Skeletal muscle satellite cell (primary cell): ENCODE results near the gene BIVM. TPM values are rescaled to one million over a fixed set of nuclear protein-coding genes. Genes with fewer than 3 reads are reported as not detected.
A peak's percentile ranks its signal among the peaks of the same experiment; 100 is the strongest.

Experiments used
- H3K27me3 ChIP-seq: 2 replicates; pipeline ENCODE4 v1.7.0; 2013; ENCODE audit warnings: low read length; ENCODE audit not compliant: control insufficient read depth, insufficient read depth
- H3K36me3 ChIP-seq: 2 replicates; pipeline ENCODE4 v1.7.0; 2013; ENCODE audit warnings: mild to moderate bottlenecking, control low read depth, low read length; ENCODE audit not compliant: insufficient read depth
- H3K4me1 ChIP-seq: 2 replicates; pipeline ENCODE4 v1.7.0; 2013; ENCODE audit warnings: low read length; ENCODE audit not compliant: control insufficient read depth, insufficient read depth
- H3K4me2 ChIP-seq: 2 replicates; pipeline ENCODE4 v1.7.0; 2013; ENCODE audit warnings: mild to moderate bottlenecking, low read length
- H3K4me3 ChIP-seq: 2 replicates; pipeline ENCODE4 v1.7.0; 2013; ENCODE audit warnings: low read length
- H3K9ac ChIP-seq: 2 replicates; pipeline ENCODE4 v1.7.0; 2013; ENCODE audit warnings: mild to moderate bottlenecking, low read depth, low read length, moderate library complexity
- H3K9me3 ChIP-seq: replicated peaks from 2 replicates; pipeline ENCODE4 v1.7.0; 2013; ENCODE audit warnings: mild to moderate bottlenecking, control low read depth, low read length
- total RNA-seq: library from RNA; depleted of rRNA; stranded (reverse); fragments of >200 nt; gene quantifications from 2 replicates; pipeline ENCODE4 v1.2.3, GENCODE V29; 2012; rRNA removed

The BIVM gene
- 25.8 and 27.4 TPM in 2 replicates for total RNA-seq

- Histone ChIP-seq H3K4me3 (peak within 1 kb of the TSS; percentile 98), H3K9ac (peak within 1 kb of the TSS; percentile 92)
These were observed at the start of gene BIVM, which contains the start of gene POGLUT2 for GRCh38 chr13:102798581-102799425. BIVM (plus strand) TSS chr13:102799119; CDS start chr13:102807268, 8,149 bp downstream. POGLUT2 (minus strand) TSS chr13:102798976; CDS start chr13:102798670, 306 bp downstream.

GRCh38 chr13:102751886-102752285 is 47.0 kb upstream of the BIVM start:
- H3K4me3 ChIP-seq = no peak overlapping the region
- no peak overlapping the region for H3K9ac ChIP-seq
- no peaks in the 10 kb centered on the region for H3K36me3 ChIP-seq
- H3K27me3 ChIP-seq = no peaks in the 10 kb centered on the region
- H3K4me2 ChIP-seq = no peak overlapping the region
- H3K4me1 ChIP-seq = no peaks in the 10 kb centered on the region
- H3K9me3 ChIP-seq = no peaks in the 10 kb centered on the region

More at GRCh38 chr13:102798581-102799425, at the start of gene BIVM, which contains the start of gene POGLUT2:
- Histone ChIP-seq H3K27me3 (no peaks in the 10 kb centered on the region), H3K4me1 (peaks cover 21% of the 10 kb centered on the region), H3K36me3 (no peaks in the 10 kb centered on the region), H3K9me3 (no peaks in the 10 kb centered on the region), H3K4me2 (peak within 1 kb of the TSS; percentile 96)

GRCh38 chr13:102757006-102757405 is 41.9 kb upstream of the BIVM start:
- Histone ChIP-seq H3K9ac (no peak overlapping the region), H3K4me3 (no peak overlapping the region), H3K27me3 (no peaks in the 10 kb centered on the region), H3K36me3 (no peaks in the 10 kb centered on the region), H3K9me3 (no peaks in the 10 kb centered on the region), H3K4me1 (no peaks in the 10 kb centered on the region), H3K4me2 (no peak overlapping the region)

GRCh38 chr13:102758842-102759241 is 40.1 kb upstream of the BIVM start:
- Histone ChIP-seq H3K4me2 (no peak overlapping the region), H3K9ac (no peak overlapping the region), H3K9me3 (no peaks in the 10 kb centered on the region), H3K36me3 (no peaks in the 10 kb centered on the region), H3K4me1 (no peaks in the 10 kb centered on the region), H3K4me3 (no peak overlapping the region), H3K27me3 (no peaks in the 10 kb centered on the region)

GRCh38 chr13:102761071-102761470 is 37.8 kb upstream of the BIVM start:
- Histone ChIP-seq H3K9me3 (no peaks in the 10 kb centered on the region), H3K9ac (no peak overlapping the region), H3K4me3 (no peak overlapping the region), H3K4me1 (no peaks in the 10 kb centered on the region), H3K36me3 (no peaks in the 10 kb centered on the region), H3K27me3 (no peaks in the 10 kb centered on the region), H3K4me2 (no peak overlapping the region)

GRCh38 chr13:102763741-102764140 is 35.2 kb upstream of the BIVM start:
- Histone ChIP-seq H3K9me3 (no peaks in the 10 kb centered on the region), H3K9ac (no peak overlapping the region), H3K4me3 (no peak overlapping the region)

GRCh38 chr13:102768909-102769308 is 30.0 kb upstream of the BIVM start:
- Histone ChIP-seq H3K36me3 (peaks cover 5% of the 10 kb centered on the region), H3K4me2 (no peak overlapping the region), H3K27me3 (no peaks in the 10 kb centered on the region), H3K4me1 (peaks cover 19% of the 10 kb centered on the region), H3K9ac (no peak overlapping the region), H3K9me3 (no peaks in the 10 kb centered on the region), H3K4me3 (no peak overlapping the region)

More at GRCh38 chr13:102763741-102764140, 35.2 kb upstream of the BIVM start:
- Histone ChIP-seq H3K4me1 (no peaks in the 10 kb centered on the region), H3K36me3 (peaks cover 5% of the 10 kb centered on the region), H3K27me3 (no peaks in the 10 kb centered on the region), H3K4me2 (no peak overlapping the region)

GRCh38 chr13:102769679-102770078 is 29.2 kb upstream of the BIVM start:
- Histone ChIP-seq H3K4me2 (no peak overlapping the region), H3K4me1 (peaks cover 21% of the 10 kb centered on the region), H3K9ac (no peak overlapping the region), H3K9me3 (no peaks in the 10 kb centered on the region), H3K4me3 (no peak overlapping the region), H3K36me3 (peaks cover 5% of the 10 kb centered on the region), H3K27me3 (no peaks in the 10 kb centered on the region)

- peaks cover 5% of the 10 kb centered on the region for H3K36me3 ChIP-seq
- no peak overlapping the region for H3K9ac ChIP-seq
- H3K27me3 ChIP-seq = no peaks in the 10 kb centered on the region
- no peaks in the 10 kb centered on the region for H3K9me3 ChIP-seq
- H3K4me2 ChIP-seq = no peak overlapping the region
- H3K4me1 ChIP-seq = peaks cover 21% of the 10 kb centered on the region
- no peak overlapping the region for H3K4me3 ChIP-seq
These were observed 28.5 kb upstream of the BIVM start for GRCh38 chr13:102770435-102770834.

- Histone ChIP-seq H3K9me3 (no peaks in the 10 kb centered on the region), H3K4me1 (peaks cover 21% of the 10 kb centered on the region), H3K4me3 (no peak overlapping the region), H3K36me3 (peaks cover 5% of the 10 kb centered on the region), H3K9ac (no peak overlapping the region), H3K27me3 (no peaks in the 10 kb centered on the region), H3K4me2 (peak overlapping the region; percentile 35)
These were observed 27.4 kb upstream of the BIVM start for GRCh38 chr13:102771298-102772041.

- Histone ChIP-seq H3K4me1 (peaks cover 21% of the 10 kb centered on the region), H3K9me3 (no peaks in the 10 kb centered on the region), H3K4me2 (peak overlapping the region; percentile 89), H3K4me3 (peak overlapping the region; percentile 81), H3K27me3 (no peaks in the 10 kb centered on the region), H3K36me3 (peaks cover 1% of the 10 kb centered on the region), H3K9ac (no peak overlapping the region)
These were observed 26.9 kb upstream of the BIVM start for GRCh38 chr13:102772042-102772425.
